Measurements from ENCODE around the gene FAM124B. TPM values are rescaled to one million over a fixed set of nuclear protein-coding genes. Genes with fewer than 3 reads are reported as not detected.

The FAM124B gene
- total and polyA plus RNA-seq, 7 donors = 1.1 to 2.5 (median 1.6) TPM

GRCh38 chr2:224357098-224357901 lies 44.6 kb downstream of the FAM124B start:
- no peaks in the 10 kb centered on the region for H3K27me3 ChIP-seq (ENCODE audit: insufficient read depth in 3 of 3, low read length in 2 of 3)
- H3K4me3 ChIP-seq = no peak overlapping the region
- DNase-seq (no peak), ATAC-seq (peak; percentile 63 to 90 (median 71))
- peak; percentile 88 for TF ChIP-seq CTCF (IDR thresholded peaks at IDR 0.05)
- H3K9me3 ChIP-seq = no peaks in the 10 kb centered on the region
- H3K36me3 ChIP-seq (ENCODE audit: insufficient read depth in 1 of 2, low read depth in 1 of 2) = no peaks in the 10 kb centered on the region
- WGBS, 3 donors = 48 to 51% (median 50%) methylated on average over 8 of the region's 8 CpGs
- intact Hi-C loops (cut with DNase I) = loop anchor here (1.0 to 10.0 kb wide), 3 partner anchors 92 to 420 kb away; no protein-coding TSS in a partner anchor
- no peak overlapping the region for H3K27ac ChIP-seq
- H3K4me1 ChIP-seq = no peaks in the 10 kb centered on the region

GRCh38 chr2:224354632-224355211 lies 47.2 kb downstream of the FAM124B start:
- no peak overlapping the region for H3K27ac ChIP-seq
- H3K9me3 ChIP-seq = no peaks in the 10 kb centered on the region
- intact Hi-C loops (cut with DNase I) = loop anchor here (5.0 to 10.0 kb wide), 2 partner anchors 420 to 423 kb away; no protein-coding TSS in a partner anchor
- 71 to 74% (median 71%) methylated on average over 13 of the region's 13 CpGs for WGBS, 3 donors
- no peaks in the 10 kb centered on the region for H3K4me1 ChIP-seq
- TF ChIP-seq CTCF (IDR thresholded peaks at IDR 0.05) = no peak
- H3K36me3 ChIP-seq (ENCODE audit: insufficient read depth in 1 of 2, low read depth in 1 of 2) = no peaks in the 10 kb centered on the region
- DNase-seq = no peak
- ATAC-seq = no peak
- H3K27me3 ChIP-seq (ENCODE audit: insufficient read depth in 3 of 3, low read length in 2 of 3) = no peaks in the 10 kb centered on the region
- H3K4me3 ChIP-seq = no peak overlapping the region

GRCh38 chr2:224350703-224351102 lies 51.2 kb downstream of the FAM124B start:
- WGBS, 3 donors = 96 to 100% (median 100%) methylated on average over 1 of the region's 1 CpG
- DNase-seq (no peak), ATAC-seq (no peak)
- intact Hi-C loops (cut with DNase I) = loop anchor here in 1 of 2 donors (10.0 kb wide), 1 partner anchor 424 kb away; no protein-coding TSS in a partner anchor
- Histone ChIP-seq H3K27ac (no peak overlapping the region), H3K36me3 (ENCODE audit: insufficient read depth in 1 of 2, low read depth in 1 of 2) (no peaks in the 10 kb centered on the region), H3K4me3 (no peak overlapping the region), H3K27me3 (ENCODE audit: insufficient read depth in 3 of 3, low read length in 2 of 3) (no peaks in the 10 kb centered on the region), H3K4me1 (no peaks in the 10 kb centered on the region), H3K9me3 (no peaks in the 10 kb centered on the region)
- TF ChIP-seq CTCF (IDR thresholded peaks at IDR 0.05) = no peak

GRCh38 chr2:224349396-224349795 lies 52.5 kb downstream of the FAM124B start:
- H3K4me1 ChIP-seq = no peaks in the 10 kb centered on the region
- H3K27me3 ChIP-seq (ENCODE audit: insufficient read depth in 3 of 3, low read length in 2 of 3) = no peaks in the 10 kb centered on the region
- DNase-seq = no peak
- intact Hi-C loops (cut with DNase I) = no loop called here
- no peaks in the 10 kb centered on the region for H3K36me3 ChIP-seq (ENCODE audit: insufficient read depth in 1 of 2, low read depth in 1 of 2)
- H3K4me3 ChIP-seq = no peak overlapping the region
- no peaks in the 10 kb centered on the region for H3K9me3 ChIP-seq
- no peak for ATAC-seq
- no peak for TF ChIP-seq CTCF (IDR thresholded peaks at IDR 0.05)
- H3K27ac ChIP-seq = no peak overlapping the region

Measured in psoas muscle (tissue), 8 donors.